Activated CD4-positive, alpha-beta memory T cell treated with anti-CD3 and anti-CD28 coated beads for 36 hours (primary cell): ENCODE results near the gene ERCC6. TPM values are rescaled to one million over a fixed set of nuclear protein-coding genes. Genes with fewer than 3 reads are reported as not detected.
A peak's percentile ranks its signal among the peaks of the same experiment; 100 is the strongest.

Experiments used
- CTCF ChIA-PET: fragments of 350-600 bp; sonication (Branson Sonifier 250); formaldehyde crosslinking; loops from one replicate; lab custom pipeline; 2021; ENCODE audit warnings: antibody characterized with exemption, inconsistent platforms; lab: Charles Lee
- POLR2A ChIA-PET: fragments of 350-600 bp; sonication (Branson Sonifier 250); formaldehyde crosslinking; loops from one replicate; lab custom pipeline; 2021; ENCODE audit warnings: antibody characterized with exemption; lab: Charles Lee
- DNase-seq: peaks from one replicate; pipeline ENCODE4 v3.0.0-alpha.2; 2020
- H3K27ac Mint-ChIP-seq: one replicate; pipeline ENCODE4 v1.8.0; 2021; ENCODE audit warnings: mixed read lengths
- H3K27me3 Mint-ChIP-seq: one replicate; pipeline ENCODE4 v1.8.0; 2021; ENCODE audit warnings: mixed read lengths
- H3K36me3 Mint-ChIP-seq: one replicate; pipeline ENCODE4 v1.8.0; 2021; ENCODE audit warnings: mixed read lengths
- H3K4me1 Mint-ChIP-seq: one replicate; pipeline ENCODE4 v1.8.0; 2021; ENCODE audit warnings: low read depth, mixed read lengths
- H3K4me3 Mint-ChIP-seq: one replicate; pipeline ENCODE4 v1.8.0; 2021; ENCODE audit warnings: mild to moderate bottlenecking, mixed read lengths
- H3K9me3 Mint-ChIP-seq: one replicate; pipeline ENCODE4 v1.8.0; 2021; ENCODE audit warnings: mixed read lengths
- intact Hi-C: fragments of 100-400 bp; cut with micrococcal nuclease; formaldehyde crosslinking; loops from one replicate; pipeline ENCODE4 v1.15.1; 2023
- total RNA-seq, 2 experiments: library from RNA; stranded (reverse); gene quantifications; one replicate each; pipeline ENCODE4 v1.2.3, GENCODE V29; 2021

Gene ERCC6
- 10 to 100 TPM; 17.5 to 18.8 TPM for total RNA-seq

DNA sequence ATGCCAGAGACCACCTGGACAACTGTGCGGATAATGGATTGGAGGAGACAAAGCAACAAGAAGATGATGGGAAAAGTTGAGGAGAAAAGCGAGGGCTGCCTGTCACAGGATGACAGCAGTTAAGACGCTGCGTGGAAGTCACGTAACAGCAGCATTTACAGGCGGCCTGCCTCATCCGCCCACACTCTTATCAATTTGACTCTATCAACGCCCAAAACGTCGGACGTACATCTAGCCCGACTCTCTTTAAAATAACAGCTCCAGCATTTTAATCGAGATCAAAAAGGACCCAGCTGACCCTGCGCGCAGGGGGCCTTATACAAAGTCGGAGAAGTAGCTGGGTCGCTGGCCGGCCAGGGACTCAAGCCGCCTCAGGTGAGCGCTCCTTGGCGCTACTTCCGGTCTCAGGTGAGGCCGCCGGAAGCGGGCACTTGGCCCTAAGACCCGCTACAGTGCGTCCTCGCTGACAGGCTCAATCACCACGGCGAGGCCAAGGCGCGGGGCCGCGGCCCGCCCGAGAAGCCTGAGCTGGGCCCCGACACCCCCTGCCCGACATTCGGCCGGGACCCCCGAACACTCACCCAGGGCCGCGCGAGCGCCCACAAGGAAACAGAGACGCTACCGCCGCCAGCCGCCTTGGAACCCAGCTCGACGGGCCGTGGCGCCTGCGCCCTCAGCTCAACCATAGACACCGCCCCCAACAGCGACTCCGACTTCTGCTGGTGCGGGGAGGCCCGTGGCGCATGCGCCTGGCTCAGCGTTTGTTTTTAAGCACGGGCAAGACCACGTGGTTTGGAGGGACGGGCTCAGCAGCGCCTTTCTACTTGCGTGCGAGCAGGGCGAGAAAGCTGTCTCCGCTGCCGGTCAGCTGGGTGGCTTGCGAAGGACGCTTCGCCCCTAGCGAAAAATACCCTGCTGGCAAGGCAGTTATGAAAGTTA lies at the start of gene ERCC6:
TSS of gene ERCC6 (minus strand) at position 741 of the 939 bp plus-strand sequence.
- peak; percentile 98 for DNase-seq
- POLR2A ChIA-PET = interaction anchor here (0.7 to 1.4 kb wide), 4 partner anchors 9 to 347 kb away, joined by 3 to 4 read pairs (median 3); no protein-coding TSS in a partner anchor
- Mint-ChIP-seq H3K4me3 (peak within 1 kb of the TSS; percentile 89), H3K27ac (peak within 1 kb of the TSS; percentile 95), H3K4me1 (peaks cover 34% of the 10 kb centered on the region), H3K36me3 (peaks cover 7% of the 10 kb centered on the region), H3K9me3 (no peaks in the 10 kb centered on the region), H3K27me3 (peaks cover 24% of the 10 kb centered on the region)
- CTCF ChIA-PET = interaction anchor here (1.1 to 1.9 kb wide), 10 partner anchors 9 to 882 kb away, joined by 3 to 11 read pairs (median 5); no protein-coding TSS in a partner anchor
- intact Hi-C loops = loop anchor here (2.0 to 5.0 kb wide), 3 partner anchors 356 to 1232 kb away; partner anchors contain the start of genes MAPK8 and SGMS1

DNA sequence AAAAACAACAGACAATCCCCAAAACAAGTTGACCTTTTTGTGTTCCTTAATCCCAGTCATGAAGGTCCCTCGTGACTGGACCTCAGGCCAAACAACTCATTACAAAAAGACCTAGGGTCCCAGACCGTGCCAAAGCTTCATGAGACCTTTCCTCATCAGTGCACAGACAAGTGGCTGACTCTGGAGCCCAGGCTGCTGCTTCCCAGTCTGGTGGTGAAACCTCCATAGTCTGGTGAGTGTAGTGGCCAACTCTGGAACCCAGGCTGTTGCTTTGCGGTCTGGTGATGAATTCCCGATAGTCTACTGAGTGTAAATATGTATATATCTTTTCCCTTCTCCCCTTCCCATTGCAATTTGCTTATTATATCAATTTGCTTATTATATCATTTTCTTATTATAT lies 49.1 kb upstream of the ERCC6 start:
- ChIA-PET CTCF (no interaction called here), POLR2A (no interaction called here)
- H3K9me3 Mint-ChIP-seq = peaks cover 2% of the 10 kb centered on the region
- no peak overlapping the region for H3K4me3 Mint-ChIP-seq
- peaks cover 25% of the 10 kb centered on the region for H3K27me3 Mint-ChIP-seq
- no peak for DNase-seq
- H3K27ac Mint-ChIP-seq = no peak overlapping the region
- intact Hi-C loops = no loop called here
- no peaks in the 10 kb centered on the region for H3K36me3 Mint-ChIP-seq
- no peaks in the 10 kb centered on the region for H3K4me1 Mint-ChIP-seq

DNA sequence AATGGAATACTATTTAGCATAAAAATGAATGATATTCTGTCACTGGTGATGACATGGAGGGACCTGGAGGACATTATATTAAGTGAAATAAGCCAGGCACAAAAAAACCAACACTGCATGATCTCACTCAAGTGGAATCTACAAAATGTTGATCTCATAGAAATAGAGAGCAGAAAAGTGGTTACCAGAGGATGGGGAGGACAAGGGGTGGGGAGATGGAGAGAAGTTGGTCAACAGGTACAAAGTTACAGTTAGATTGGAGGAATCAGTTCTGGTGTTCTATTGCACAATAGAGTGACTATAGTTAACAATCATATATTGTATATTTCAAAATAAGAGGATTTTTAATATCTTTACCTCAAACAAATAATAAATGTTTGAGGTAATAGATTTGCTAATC lies 46.5 kb upstream of the ERCC6 start:
- ChIA-PET CTCF (no interaction called here), POLR2A (no interaction called here)
- peaks cover 2% of the 10 kb centered on the region for H3K4me1 Mint-ChIP-seq
- DNase-seq = no peak
- H3K27ac Mint-ChIP-seq = no peak overlapping the region
- H3K4me3 Mint-ChIP-seq = no peak overlapping the region
- H3K36me3 Mint-ChIP-seq = no peaks in the 10 kb centered on the region
- peaks cover 2% of the 10 kb centered on the region for H3K9me3 Mint-ChIP-seq
- intact Hi-C loops = no loop called here
- H3K27me3 Mint-ChIP-seq = peaks cover 15% of the 10 kb centered on the region

DNA sequence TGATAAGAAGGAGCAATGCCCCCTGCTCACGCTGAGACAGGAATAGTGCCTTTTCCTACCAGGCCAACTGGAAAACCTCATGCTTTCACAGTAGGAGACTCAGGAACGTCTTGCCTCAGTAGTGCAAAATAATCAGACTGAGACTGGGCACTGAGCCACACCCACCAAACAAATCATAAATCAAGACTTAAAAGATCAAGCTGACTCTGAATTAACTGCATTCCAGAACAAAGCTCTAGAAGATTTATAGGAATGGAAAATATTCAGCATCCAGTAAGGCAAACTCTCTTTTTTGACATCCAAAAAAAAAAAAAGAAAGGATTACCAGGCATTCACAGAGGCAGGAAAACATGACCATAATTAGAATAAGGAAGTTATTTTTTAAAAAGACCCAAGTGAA lies 40.7 kb upstream of the ERCC6 start:
- POLR2A ChIA-PET = no interaction called here
- H3K27ac Mint-ChIP-seq = no peak overlapping the region
- CTCF ChIA-PET = no interaction called here
- H3K4me1 Mint-ChIP-seq = peaks cover 2% of the 10 kb centered on the region
- DNase-seq = no peak
- peaks cover 16% of the 10 kb centered on the region for H3K27me3 Mint-ChIP-seq
- intact Hi-C loops = no loop called here
- H3K9me3 Mint-ChIP-seq = no peaks in the 10 kb centered on the region
- H3K36me3 Mint-ChIP-seq = no peaks in the 10 kb centered on the region
- no peak overlapping the region for H3K4me3 Mint-ChIP-seq

DNA sequence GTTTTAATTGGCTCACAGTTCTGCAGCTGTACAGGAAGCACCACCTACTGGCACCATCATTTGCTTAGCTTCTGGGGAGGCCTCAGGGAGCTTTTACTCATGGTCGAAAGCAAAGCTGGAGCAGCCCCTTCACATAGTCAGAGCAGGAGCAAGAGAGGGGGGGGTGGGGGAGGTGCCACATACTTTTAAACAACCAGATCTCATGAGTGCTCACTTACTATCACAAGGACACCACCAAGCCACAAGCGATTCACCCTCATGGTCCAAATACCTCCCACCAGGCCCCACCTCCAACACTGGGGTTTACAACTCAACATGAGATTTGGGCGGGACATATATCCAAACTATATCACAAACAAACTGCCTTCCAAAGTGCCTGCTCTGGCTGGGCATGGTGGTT lies 39.5 kb upstream of the ERCC6 start:
- no peaks in the 10 kb centered on the region for H3K36me3 Mint-ChIP-seq
- POLR2A ChIA-PET = no interaction called here
- no peaks in the 10 kb centered on the region for H3K9me3 Mint-ChIP-seq
- H3K27me3 Mint-ChIP-seq = peaks cover 14% of the 10 kb centered on the region
- peaks cover 2% of the 10 kb centered on the region for H3K4me1 Mint-ChIP-seq
- intact Hi-C loops = no loop called here
- no peak overlapping the region for H3K27ac Mint-ChIP-seq
- H3K4me3 Mint-ChIP-seq = no peak overlapping the region
- DNase-seq = no peak
- CTCF ChIA-PET = no interaction called here

DNA sequence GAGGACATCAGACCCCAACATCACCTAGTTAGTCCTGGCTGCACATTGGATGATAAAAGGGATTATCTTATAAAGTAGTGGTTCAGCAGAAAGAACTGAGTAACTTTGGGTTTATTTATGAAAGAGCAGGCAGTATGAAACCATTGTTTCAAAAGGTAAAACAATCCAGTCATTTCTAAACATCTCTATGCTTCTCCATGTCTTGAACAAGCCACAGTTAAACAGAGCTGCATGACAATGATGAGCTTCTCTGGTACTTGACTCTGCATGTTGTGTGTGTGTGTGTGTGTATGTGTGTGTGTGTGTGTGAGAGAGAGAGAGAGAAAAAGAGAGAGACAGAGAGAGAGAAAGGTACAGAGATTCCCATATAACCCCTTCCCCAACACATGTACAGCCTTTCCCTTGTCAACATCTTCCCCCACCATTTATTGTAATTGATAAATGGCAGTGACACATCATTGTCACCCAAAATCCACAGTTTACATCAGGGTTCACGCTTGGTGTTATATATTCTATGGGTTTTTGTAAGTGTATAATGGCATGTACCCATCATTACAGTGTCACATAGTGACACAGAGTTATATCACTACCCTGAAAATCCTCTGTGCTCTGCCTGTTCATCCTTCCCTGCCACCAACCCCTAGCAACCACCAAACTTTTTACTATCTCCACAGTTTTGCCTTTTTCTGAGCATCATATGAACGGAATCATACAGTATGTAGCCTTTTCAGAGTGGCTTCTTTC lies 38.4 kb upstream of the ERCC6 start:
- Mint-ChIP-seq H3K27me3 (peaks cover 10% of the 10 kb centered on the region), H3K4me3 (no peak overlapping the region), H3K27ac (no peak overlapping the region), H3K36me3 (no peaks in the 10 kb centered on the region), H3K4me1 (peaks cover 2% of the 10 kb centered on the region), H3K9me3 (no peaks in the 10 kb centered on the region)
- CTCF ChIA-PET = no interaction called here
- intact Hi-C loops = no loop called here
- POLR2A ChIA-PET = no interaction called here
- DNase-seq = no peak

DNA sequence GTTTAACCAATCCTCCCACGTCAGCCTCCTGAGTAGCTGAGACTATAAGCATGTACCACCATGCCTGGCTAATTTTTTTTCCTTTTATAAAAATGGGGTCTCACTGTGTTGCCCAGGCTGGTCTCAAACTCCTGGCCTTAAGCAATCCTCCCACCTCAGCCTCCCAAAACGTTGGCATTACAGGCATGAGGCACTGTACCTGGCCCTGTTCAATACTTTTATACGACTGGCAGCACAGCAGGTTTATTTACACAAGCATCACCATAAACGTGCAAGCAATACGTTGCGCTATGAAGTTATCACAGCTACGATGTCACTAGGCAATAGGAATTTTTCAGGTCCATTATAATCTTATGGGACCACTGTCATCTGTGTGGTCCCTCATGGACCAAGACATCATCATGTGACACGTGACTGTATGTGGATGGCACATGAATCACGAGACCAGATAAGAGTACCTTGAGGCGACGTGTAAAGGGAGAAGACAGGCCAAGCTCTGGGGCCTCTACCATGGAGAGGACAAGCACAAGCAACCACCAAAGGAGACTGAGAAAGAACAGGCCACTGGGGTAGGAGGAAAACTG lies 36.7 kb upstream of the ERCC6 start:
- Mint-ChIP-seq H3K4me1 (no peaks in the 10 kb centered on the region), H3K4me3 (no peak overlapping the region), H3K9me3 (no peaks in the 10 kb centered on the region), H3K36me3 (no peaks in the 10 kb centered on the region), H3K27ac (no peak overlapping the region), H3K27me3 (peaks cover 12% of the 10 kb centered on the region)
- CTCF ChIA-PET = no interaction called here
- POLR2A ChIA-PET = no interaction called here
- DNase-seq = no peak
- intact Hi-C loops = no loop called here

DNA sequence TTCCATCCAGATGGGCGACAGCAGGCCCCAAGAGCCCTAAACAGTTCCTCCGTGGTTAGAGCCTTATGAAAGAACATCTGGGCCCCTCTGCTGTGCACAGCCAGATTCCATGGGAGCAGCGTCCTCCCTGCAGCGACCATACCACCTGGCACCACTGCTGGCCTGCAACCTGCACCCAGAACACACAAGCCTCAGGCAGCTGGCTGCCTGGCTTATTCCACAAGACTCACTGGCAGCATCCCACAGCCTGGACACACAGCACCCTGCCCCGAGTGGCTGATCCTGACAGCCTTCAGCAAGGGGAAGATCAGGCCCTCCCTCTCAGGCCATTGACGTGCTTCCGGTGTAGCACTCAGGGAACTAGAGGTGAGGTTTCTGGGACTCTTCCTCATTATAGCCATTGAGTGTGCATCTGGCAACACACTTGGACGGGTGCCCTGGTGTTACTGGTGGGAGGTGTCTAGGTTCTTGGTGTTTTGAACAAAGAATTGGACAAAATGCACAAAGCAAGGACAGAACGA lies 33.7 kb upstream of the ERCC6 start:
- Mint-ChIP-seq H3K4me1 (no peaks in the 10 kb centered on the region), H3K4me3 (no peak overlapping the region)
- POLR2A ChIA-PET = no interaction called here

DNA sequence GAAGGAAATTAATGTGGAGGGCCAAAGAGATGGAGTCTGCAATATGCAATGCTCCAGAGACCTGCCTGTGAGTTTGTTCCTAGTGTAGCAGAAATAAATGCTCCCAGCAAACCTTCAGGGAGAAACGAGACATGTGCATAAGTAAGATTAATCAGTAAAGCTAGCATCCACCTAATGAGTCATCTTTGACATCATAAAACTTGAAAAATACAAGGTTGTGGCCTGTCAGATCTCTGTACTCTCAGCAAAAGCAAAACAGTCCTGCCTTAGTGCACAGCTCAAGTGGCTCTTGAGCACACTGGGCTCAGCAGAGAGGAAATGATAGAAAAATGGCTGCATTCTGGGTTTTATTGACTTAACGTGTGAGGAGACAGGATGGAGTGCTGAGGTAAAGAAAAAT lies 32.5 kb upstream of the ERCC6 start:
- Mint-ChIP-seq H3K4me1 (no peaks in the 10 kb centered on the region), H3K36me3 (no peaks in the 10 kb centered on the region), H3K27ac (no peak overlapping the region)

More for the DNA sequence above, 33.7 kb upstream of the ERCC6 start:
- intact Hi-C loops = no loop called here
- CTCF ChIA-PET = no interaction called here
- DNase-seq = no peak
- no peaks in the 10 kb centered on the region for H3K9me3 Mint-ChIP-seq
- H3K27ac Mint-ChIP-seq = no peak overlapping the region
- peaks cover 5% of the 10 kb centered on the region for H3K27me3 Mint-ChIP-seq
- H3K36me3 Mint-ChIP-seq = no peaks in the 10 kb centered on the region

DNA sequence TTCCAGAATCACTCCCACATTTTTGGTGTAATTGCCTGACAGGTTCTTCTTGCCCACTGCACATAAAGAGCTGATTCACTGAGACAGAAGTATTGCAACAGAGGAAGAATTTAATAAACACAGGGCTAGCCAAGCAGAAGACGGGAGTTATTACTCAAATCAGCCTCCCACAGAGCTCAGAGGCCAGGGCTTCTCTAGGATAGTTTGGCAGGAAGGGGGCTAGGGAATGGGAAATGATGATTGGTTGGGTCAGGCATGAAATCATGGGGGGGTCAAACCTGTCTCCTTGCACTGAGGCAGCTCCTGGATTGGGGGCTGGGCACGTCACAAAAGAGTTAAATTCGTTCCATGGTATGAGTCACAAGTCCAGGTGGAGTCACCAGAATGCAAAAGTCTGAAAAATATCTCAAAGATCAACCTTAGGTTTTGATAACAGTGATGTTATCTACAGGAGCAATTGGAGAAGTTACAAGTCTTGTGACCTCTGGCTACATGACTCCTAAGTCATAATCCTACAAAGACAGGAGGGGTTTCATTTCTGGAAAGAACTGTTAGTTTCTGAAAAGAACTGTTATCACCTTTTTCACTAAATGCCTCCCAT lies 30.2 kb upstream of the ERCC6 start:
- H3K4me1 Mint-ChIP-seq = no peaks in the 10 kb centered on the region
- CTCF ChIA-PET = no interaction called here

More for the DNA sequence above, 32.5 kb upstream of the ERCC6 start:
- H3K9me3 Mint-ChIP-seq = no peaks in the 10 kb centered on the region
- H3K27me3 Mint-ChIP-seq = peaks cover 9% of the 10 kb centered on the region
- no peak overlapping the region for H3K4me3 Mint-ChIP-seq
- ChIA-PET POLR2A (no interaction called here), CTCF (no interaction called here)
- intact Hi-C loops = no loop called here
- DNase-seq = no peak

DNA sequence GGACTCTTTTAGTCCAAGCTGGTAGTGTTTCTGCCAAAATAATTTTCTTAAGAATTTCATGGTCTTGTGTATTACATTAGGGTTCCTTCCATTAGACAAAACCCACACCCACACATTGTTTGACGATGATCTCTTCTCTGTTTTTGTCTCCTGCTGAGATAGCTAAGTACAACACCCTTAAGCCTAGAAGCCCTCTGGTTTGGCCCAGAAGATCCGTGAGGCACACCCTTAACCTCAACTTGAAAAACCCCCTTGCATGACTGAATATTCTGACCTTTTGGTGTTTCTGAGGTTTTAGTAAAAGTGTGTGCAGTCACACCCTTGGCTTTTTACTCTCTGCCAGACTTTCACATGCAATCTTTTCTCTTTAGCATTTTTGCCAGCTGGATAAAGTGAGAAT lies 29.3 kb upstream of the ERCC6 start:
- POLR2A ChIA-PET = no interaction called here
- Mint-ChIP-seq H3K4me3 (no peak overlapping the region), H3K4me1 (no peaks in the 10 kb centered on the region), H3K27me3 (peaks cover 21% of the 10 kb centered on the region), H3K27ac (no peak overlapping the region), H3K9me3 (no peaks in the 10 kb centered on the region), H3K36me3 (no peaks in the 10 kb centered on the region)
- CTCF ChIA-PET = no interaction called here
- DNase-seq = no peak
- intact Hi-C loops = no loop called here

More for the DNA sequence above, 30.2 kb upstream of the ERCC6 start:
- Mint-ChIP-seq H3K4me3 (no peak overlapping the region), H3K27ac (no peak overlapping the region), H3K36me3 (no peaks in the 10 kb centered on the region), H3K9me3 (no peaks in the 10 kb centered on the region), H3K27me3 (peaks cover 14% of the 10 kb centered on the region)
- POLR2A ChIA-PET = no interaction called here
- intact Hi-C loops = no loop called here
- no peak for DNase-seq
